Epithelial cell of proximal tubule (primary cell): ENCODE measurements around the gene PTPRG. TPM values are rescaled to one million over a fixed set of nuclear protein-coding genes. Genes with fewer than 3 reads are reported as not detected.

Experiments
- DNase-seq: peaks from one replicate; pipeline ENCODE4 v3.0.0-alpha.2; 2011; ENCODE audit warnings: low read depth
- H3K4me3 ChIP-seq: 2 replicates; pipeline ENCODE4 v1.5.1; 2011; ENCODE audit warnings: low read depth, mild to moderate bottlenecking, low read length
- total RNA-seq: library from RNA; depleted of rRNA; stranded (reverse); fragments of >200 nt; gene quantifications from 2 replicates; pipeline ENCODE4 v1.2.3, GENCODE V29; 2015
- TF ChIP-seq, protein P1 (sequence below): conservative IDR thresholded peaks from 2 replicates; pipeline ENCODE4 v1.5.1; 2012; ENCODE audit warnings: low read depth, mild to moderate bottlenecking, low read length

The PTPRG gene
- total RNA-seq, 1 donor from 2014 or later, result 13.5 TPM

DNA sequence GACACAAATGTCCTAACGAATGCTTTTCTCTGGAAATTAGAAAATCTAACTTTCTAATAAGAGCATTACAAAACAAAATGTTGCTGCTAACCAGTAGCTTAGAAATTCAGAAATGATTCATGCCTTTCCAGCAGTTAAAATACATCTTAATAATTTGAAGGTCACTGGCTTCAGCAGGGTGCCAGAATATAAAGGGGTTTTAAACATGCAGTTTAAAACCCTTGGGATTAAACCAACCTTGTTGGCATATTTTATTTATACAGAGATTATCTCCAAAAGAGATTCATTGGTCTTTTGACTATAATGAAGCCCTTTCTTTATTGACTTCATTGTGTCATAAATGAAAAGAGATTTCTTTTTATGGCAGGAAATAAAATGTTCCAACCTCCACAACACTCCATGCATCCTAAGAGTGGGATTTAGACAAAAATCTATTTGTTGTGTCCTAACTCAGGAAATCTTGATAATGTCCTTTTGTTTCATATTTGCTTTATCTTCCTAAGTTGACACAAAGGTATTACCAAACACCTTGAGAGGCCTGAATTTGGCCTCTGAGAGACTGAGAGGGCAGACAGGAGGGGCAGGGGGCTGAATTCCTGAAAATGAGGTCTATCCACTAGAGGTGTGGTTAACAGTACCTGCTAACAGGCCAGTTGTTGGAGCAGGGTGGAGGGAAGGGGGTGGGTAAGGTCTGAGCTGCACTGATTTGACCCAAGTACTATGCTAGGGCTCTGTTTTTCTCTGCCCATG, 687.5 kb downstream of the PTPRG start:
- no peak overlapping the region for H3K4me3 ChIP-seq
- TF ChIP-seq, protein P1, sequence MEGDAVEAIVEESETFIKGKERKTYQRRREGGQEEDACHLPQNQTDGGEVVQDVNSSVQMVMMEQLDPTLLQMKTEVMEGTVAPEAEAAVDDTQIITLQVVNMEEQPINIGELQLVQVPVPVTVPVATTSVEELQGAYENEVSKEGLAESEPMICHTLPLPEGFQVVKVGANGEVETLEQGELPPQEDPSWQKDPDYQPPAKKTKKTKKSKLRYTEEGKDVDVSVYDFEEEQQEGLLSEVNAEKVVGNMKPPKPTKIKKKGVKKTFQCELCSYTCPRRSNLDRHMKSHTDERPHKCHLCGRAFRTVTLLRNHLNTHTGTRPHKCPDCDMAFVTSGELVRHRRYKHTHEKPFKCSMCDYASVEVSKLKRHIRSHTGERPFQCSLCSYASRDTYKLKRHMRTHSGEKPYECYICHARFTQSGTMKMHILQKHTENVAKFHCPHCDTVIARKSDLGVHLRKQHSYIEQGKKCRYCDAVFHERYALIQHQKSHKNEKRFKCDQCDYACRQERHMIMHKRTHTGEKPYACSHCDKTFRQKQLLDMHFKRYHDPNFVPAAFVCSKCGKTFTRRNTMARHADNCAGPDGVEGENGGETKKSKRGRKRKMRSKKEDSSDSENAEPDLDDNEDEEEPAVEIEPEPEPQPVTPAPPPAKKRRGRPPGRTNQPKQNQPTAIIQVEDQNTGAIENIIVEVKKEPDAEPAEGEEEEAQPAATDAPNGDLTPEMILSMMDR, result no peak
- no peak for DNase-seq

DNA sequence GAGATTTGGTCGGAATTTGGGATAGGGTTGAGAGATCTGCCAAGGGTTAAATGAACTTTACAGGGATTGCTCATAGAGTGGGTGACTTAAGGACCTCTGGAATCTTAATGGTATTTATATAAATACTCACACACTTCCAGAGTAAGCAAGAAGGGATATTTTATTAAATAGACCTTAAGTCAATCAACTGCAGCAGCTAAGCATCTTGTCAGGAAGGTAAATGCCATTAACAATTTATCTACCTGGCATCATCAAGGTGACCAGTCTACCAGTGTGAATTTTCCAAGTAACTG, 688.1 kb downstream of the PTPRG start:
- no peak overlapping the region for H3K4me3 ChIP-seq
- no peak for DNase-seq
- TF ChIP-seq, protein P1, result no peak

DNA sequence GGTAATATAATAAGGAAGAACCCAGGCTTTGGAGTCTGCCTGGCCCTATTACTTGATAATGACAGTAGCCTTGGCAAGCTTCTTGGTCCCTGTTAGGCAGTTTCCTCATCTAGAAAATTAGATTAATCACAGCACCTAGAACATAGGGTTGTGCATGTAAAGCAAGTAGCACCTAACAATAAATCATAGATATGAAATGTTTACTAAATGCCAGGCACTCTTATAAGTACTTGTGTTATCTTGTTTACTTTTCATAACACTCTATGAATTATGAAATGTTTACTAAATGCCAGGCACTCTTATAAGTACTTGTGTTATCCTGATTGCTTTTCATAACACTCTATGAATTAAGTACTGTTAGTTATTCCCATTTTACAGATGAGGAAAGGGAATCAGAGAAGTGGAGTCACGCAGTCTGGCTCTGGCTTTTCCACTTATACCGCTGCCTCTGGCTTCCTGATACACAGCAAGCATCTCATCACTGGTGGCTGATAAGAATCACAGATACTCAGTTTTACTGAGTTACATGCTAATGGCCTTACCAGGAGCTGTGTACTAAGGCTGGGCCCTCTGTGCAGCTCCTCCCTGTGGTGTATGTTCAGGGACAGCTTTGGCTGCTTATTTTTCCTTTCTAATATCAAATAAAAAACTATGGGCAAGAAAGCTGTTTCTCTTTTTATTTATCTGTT, 688.6 kb downstream of the PTPRG start:
- TF ChIP-seq, protein P1, result no peak
- no peak for DNase-seq
- no peak overlapping the region for H3K4me3 ChIP-seq

DNA sequence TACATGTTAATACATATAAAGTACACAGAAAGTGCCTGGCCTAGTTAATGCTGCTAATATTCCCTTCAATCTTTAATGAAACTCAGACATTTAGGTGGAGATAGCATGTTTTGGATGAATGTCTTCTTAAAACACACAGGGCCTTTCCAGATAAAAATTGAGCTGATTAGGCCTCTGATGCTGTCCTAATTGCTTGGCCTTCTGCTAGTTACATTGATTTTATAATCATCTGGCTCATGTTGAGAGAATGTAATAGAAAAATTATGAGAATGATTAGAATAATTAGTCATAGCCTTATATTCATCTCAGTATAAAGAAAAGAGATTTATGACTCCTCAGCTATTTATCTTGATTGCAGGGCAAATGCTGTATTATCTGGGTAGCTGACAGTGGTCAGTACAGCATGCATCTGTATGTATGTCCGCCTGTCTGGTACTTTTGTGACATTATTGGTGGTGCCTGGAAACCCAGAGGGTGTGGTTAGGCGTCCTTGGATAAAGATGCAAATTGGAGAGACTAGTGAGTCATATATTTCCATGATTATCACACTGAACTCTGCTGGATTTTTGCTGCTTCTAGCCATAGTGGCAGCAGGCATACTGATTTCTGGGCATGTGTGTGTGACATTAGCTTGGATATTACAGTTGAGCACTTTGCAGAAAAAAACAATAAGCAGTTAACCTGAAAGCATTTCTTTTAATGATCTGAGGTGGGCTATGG, 691.2 kb downstream of the PTPRG start:
- TF ChIP-seq, protein P1, result no peak
- DNase-seq, result no peak
- H3K4me3 ChIP-seq, result no peak overlapping the region

DNA sequence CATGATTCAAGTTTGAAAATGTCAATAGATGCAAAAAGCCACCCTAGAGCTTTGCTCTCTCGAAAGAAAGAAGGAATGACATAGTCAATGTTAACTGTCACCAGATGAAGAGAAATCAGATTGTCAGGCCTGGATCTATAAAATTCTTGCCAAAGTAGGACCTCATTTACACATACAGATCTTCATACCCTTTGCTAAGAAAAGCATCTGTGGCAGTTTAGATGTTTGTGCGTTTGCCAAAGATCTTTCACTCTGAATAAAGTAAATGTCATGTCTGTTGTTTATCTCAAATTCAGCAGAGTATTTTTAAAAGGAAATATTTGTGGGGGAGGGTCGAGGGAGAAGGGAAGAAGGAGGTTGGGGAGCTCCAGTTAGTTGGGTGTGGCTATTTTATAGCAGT, 692.6 kb downstream of the PTPRG start:
- DNase-seq, result no peak
- TF ChIP-seq, protein P1, result no peak
- no peak overlapping the region for H3K4me3 ChIP-seq

DNA sequence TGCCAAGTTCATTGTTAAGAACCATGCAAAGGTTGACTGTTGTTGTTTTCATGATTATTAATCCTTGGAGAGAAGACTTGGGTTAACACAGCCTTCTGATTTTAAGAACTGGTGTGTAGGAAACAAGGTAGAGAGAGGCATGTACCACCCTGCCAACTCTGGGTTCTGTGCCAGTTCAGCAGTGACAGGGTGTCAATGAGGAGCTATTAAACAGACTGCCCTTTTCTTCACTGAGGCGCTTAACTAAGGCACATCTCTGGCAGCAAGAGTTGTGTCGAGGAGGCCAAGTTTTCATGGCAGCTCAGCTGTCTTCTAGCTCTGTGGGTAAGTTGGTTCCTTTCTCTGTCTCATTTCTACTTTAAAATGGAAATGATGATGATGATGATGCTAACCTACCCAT, 694.4 kb downstream of the PTPRG start:
- no peak overlapping the region for H3K4me3 ChIP-seq
- TF ChIP-seq, protein P1, result no peak
- DNase-seq, result no peak
